ENCODE measurements around the gene FSTL5.

- no peak for TF ChIP-seq CTCF (IDR thresholded peaks at IDR 0.05; ENCODE audit: extremely low read depth in 1 of 2, insufficient read depth in 1 of 2, low read depth in 1 of 2, low read length in 2 of 2)
- TF ChIP-seq POLR2A (IDR thresholded peaks at IDR 0.05; ENCODE audit: low read depth, low read length) = no peak
- TF ChIP-seq POLR2AphosphoS5 (IDR thresholded peaks at IDR 0.05; ENCODE audit: insufficient read depth, low read depth, low read length) = no peak
- TF ChIP-seq FOS (IDR thresholded peaks at IDR 0.05; ENCODE audit: borderline replicate concordance, insufficient read depth, low read length) = no peak
- TF ChIP-seq JUN (IDR thresholded peaks at IDR 0.05; ENCODE audit: borderline replicate concordance, insufficient read depth, insufficient read length, low read depth) = no peak
- TF ChIP-seq EZH2 (IDR thresholded peaks at IDR 0.05; ENCODE audit: borderline replicate concordance, low read depth, low read length, severe bottlenecking) = no peak
- TF ChIP-seq MAX (IDR thresholded peaks at IDR 0.05; ENCODE audit: insufficient read depth, insufficient read length) = no peak
- TF ChIP-seq MYC (IDR thresholded peaks at IDR 0.05; ENCODE audit: low read depth, low read length) = no peak
Measured at GRCh38 chr4:161538941-161539340, 624.9 kb downstream of the FSTL5 start.

Data from endothelial cell of umbilical vein (primary cell).